ENCODE measurements around the gene ADAMTS16.

Gene ADAMTS16

DNA sequence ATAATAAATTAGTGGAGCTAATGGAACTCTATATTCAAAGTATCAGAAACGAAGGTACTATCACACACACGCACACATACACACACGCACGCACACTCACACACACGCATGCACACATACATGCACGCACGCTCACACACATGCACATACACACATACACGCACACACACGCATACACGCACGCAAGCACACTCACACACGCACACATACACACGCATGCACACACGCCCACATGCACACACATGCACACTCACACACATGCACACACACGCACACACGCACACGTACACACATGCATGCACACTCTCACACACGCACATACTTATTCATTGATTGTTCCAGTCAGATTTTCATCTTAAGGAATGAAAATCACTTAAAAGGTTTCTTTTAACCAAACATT, 212.5 kb downstream of the ADAMTS16 start:
- DNase-seq = no peak

DNA sequence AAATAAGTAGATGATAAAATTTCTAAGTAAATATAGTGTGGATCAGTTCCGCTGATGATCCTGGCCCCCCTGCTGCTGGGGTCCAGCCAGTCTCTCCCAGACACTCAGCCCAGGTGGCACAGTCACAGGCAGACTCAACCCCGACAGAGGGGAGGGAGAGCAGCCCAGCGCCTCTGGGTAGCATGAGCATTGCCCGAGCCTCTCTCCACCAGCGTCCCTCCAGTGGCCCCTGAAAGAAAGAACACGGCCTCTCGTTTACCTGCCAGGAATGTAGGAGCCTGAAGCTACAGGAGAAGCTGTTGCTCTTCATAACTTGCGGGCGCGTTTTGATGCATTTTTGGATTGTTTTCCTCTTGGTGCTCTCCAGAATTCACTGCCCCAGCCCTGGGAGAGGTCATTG, 213.6 kb downstream of the ADAMTS16 start:
- DNase-seq = no peak

DNA sequence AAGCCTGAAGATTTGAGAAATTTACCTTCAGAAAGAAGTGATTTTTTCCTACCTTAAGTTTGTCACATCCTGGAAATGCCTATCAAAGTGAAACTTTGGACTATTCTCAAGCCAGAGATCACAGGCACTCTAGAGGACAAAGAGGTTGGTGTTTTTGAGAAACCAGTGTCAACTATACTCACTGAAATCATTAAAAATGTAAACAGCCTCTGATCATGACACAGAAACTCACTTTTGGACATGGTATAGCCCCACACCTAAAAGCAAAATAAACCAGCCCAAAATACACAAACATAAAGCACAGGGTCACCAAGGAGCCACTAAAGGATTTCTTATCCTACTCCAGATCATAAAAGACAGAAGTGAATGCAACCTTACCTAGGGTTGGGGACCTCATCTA, 216.6 kb downstream of the ADAMTS16 start:
- no peak for DNase-seq

- no peak for DNase-seq
Measured at GRCh38 chr5:5359618-5360017, 219.5 kb downstream of the ADAMTS16 start.

GRCh38 chr5:5360363-5360940, 220.3 kb downstream of the ADAMTS16 start:
- no peak for DNase-seq

- DNase-seq = no peak
Measured at GRCh38 chr5:5360941-5361520, 220.9 kb downstream of the ADAMTS16 start.

DNA sequence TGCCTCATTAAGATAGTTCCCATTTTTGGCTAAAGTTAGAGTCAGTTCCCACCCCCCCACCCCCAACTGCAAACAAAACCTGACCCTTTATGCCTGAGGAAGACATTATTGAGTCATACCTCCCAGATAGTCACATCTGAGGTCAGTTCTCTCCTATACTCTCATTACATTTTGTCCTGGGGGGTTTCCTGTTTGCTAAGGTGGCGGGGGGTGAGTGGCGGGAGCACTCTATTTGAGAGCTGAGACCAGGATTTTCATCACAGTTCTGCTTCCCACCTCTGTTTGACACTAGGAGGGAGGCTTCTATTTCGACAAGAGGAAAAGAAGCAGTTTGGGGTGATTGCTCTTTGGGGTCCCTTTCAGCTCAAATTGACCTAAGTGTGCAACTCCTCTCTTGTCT, 222.9 kb downstream of the ADAMTS16 start:
- no peak for DNase-seq

DNA sequence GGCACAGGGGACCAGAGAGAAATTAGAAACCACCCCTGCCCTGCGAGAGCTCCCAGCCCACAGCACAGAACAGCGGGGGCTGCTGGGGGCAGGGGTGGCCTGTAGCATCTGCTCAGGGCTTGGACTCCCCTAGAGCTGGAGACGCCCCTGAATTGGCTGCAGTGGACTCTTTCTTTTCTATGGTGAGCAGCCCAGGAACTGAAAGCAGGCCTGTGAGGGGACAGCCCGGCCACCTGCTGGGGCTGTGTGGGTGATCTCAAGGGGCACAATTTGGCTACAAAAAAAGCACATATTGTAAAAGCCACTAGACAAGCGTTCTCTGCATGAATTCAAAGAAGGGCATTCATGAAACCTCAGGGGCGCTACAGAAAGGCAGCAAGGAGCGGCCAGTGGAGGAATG, 224.8 kb downstream of the ADAMTS16 start:
- no peak for DNase-seq

- no peak for DNase-seq
Measured at GRCh38 chr5:5367739-5368138, 227.6 kb downstream of the ADAMTS16 start.

DNA sequence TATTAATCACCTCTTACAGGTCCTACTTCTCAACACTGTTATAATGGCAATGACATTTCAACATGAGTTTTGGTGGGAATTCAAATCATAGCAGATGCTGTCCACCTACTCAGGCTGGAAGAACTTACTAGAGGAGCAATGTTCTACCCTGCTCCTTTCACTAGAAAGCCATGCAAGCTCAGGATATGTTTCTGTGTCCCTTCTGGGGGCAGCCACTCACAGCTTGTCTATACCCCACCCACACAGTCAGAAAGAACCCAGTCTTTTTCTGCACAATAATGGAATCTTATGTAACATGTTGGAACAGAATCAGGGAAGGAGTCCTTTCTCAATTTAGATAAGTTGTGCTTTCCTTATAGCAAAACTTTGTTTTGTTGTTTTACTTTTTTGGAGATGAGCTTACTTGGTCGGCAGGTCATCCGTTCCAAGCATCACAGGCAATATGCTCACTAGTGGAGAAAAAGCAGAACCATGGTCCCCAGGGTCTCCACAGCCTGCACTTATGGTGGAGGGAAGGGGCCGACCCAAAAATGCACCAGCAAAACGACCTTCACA, 229.0 kb downstream of the ADAMTS16 start:
- no peak for DNase-seq

Data from effector CD8-positive, alpha-beta T cell (primary cell).